Ectodermal cell (in vitro differentiated cells): ENCODE measurements around the gene TEX2.
"Not testable (repeated sequence)": the region's sequence is repeated elsewhere in the genome, so short reads cannot be mapped to it uniquely, and the experiment has no call there.

Experiments used
- H3K27ac ChIP-seq: 2 replicates; pipeline ENCODE4 v1.7.0; 2013; ENCODE audit warnings: mild to moderate bottlenecking, low read depth, low read length; ENCODE audit not compliant: insufficient read depth, poor library complexity, severe bottlenecking
- H3K27me3 ChIP-seq: 2 replicates; pipeline ENCODE4 v1.7.0; 2013; ENCODE audit warnings: mild to moderate bottlenecking, low read length; ENCODE audit not compliant: insufficient read depth, control insufficient read depth, poor library complexity, severe bottlenecking
- H3K36me3 ChIP-seq: one replicate; pipeline ENCODE4 v1.7.0; 2013; ENCODE audit warnings: low read length; ENCODE audit not compliant: control insufficient read depth, insufficient read depth
- H3K4me1 ChIP-seq: one replicate; pipeline ENCODE4 v1.7.0; 2013; ENCODE audit warnings: low read length; ENCODE audit not compliant: control insufficient read depth, insufficient read depth
- H3K4me3 ChIP-seq: 2 replicates; pipeline ENCODE4 v1.7.0; 2013; ENCODE audit warnings: low read depth, low read length, control low read depth; ENCODE audit not compliant: insufficient read depth
- H3K9me3 ChIP-seq: 2 replicates; pipeline ENCODE4 v1.7.0; 2013; ENCODE audit warnings: mild to moderate bottlenecking, low read length, moderate library complexity; ENCODE audit not compliant: control insufficient read depth
- WGBS, 2 experiments: methylation state at CpG; one replicate each; pipeline ENCODE4 v1.1.7; 2013; ENCODE audit warnings: missing lambda C conversion rate in 2 of 2; 5-methylcytosine and 5-hydroxymethylcytosine counted together

Gene TEX2

DNA sequence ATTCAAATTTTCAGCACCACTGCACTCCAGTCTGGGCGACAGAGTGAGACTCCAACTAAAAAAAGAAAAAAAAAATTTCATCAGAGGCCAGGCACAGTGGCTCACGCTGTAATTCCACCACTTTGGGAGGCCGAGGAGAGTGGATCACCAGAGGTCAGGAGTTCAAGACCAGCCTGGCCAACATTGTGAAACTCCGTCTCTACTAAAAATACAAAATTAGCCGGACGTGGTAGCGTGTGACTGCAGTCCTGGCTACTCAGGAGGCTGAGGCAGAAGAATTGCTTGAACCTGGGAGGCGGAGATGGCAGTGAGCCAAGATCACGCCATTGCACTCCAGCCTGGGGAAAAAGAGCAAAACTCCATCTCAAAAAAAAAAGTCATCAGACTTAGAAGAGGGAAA lies 77.5 kb downstream of the TEX2 start:
- H3K36me3 ChIP-seq, H3K4me3 ChIP-seq, H3K27me3 ChIP-seq, H3K27ac ChIP-seq, H3K9me3 ChIP-seq, H3K4me1 ChIP-seq: not testable (repeated sequence)
- 87 to 89% methylated on average over 9 of the region's 9 CpGs for WGBS, 2 experiments

DNA sequence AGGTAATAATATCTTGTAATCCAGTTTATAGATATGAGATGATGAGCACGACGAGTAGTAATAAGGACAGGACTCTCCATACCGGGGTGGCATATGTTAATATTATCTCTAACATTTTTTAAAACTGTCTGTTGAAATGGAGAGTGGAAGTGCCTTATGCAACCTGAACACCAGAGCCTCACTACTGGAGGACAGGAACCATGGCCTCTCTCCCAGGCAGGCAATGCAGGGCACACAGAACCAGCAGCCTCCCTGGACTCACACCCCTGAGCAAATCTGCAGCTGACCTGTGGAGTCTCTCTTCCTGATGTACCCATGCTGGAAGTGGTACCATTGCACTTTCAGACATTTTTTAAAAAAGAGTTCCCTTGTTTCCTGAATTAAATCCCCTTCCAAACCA lies 78.0 kb downstream of the TEX2 start:
- H3K4me1 ChIP-seq = no peaks in the 10 kb centered on the region
- H3K4me3 ChIP-seq = no peak overlapping the region
- no peaks in the 10 kb centered on the region for H3K9me3 ChIP-seq
- WGBS, 2 experiments = 100% methylated on average over 3 of the region's 3 CpGs; no CpG with 5 or more reads in 1 of the 2 experiments
- H3K27me3 ChIP-seq = no peaks in the 10 kb centered on the region
- H3K27ac ChIP-seq = no peak overlapping the region
- no peaks in the 10 kb centered on the region for H3K36me3 ChIP-seq

DNA sequence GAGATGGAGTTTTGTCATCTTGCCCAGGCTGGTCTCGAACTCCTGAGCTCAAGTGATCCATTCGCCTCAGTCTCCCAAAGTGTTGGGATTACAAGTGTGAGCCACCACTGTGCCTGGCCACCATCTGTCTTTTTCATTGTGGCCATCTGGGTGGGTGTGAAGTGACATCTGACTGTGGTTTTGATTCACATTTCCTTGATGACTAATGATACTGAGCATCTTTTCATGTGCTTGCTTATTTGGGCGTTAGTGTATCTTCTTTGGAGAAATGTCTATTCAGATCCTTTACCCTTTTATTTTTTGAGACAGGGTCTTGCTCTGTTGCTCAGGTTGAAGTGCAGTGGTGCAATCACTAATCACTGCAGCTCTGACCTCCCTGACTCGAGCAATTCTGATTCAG lies 79.2 kb downstream of the TEX2 start:
- WGBS, 2 experiments = 87 to 93% methylated on average over 4 of the region's 4 CpGs
- Histone ChIP-seq H3K27me3 (no peaks in the 10 kb centered on the region), H3K4me1 (no peaks in the 10 kb centered on the region), H3K9me3 (no peaks in the 10 kb centered on the region), H3K4me3 (no peak overlapping the region), H3K36me3 (no peaks in the 10 kb centered on the region), H3K27ac (no peak overlapping the region)

DNA sequence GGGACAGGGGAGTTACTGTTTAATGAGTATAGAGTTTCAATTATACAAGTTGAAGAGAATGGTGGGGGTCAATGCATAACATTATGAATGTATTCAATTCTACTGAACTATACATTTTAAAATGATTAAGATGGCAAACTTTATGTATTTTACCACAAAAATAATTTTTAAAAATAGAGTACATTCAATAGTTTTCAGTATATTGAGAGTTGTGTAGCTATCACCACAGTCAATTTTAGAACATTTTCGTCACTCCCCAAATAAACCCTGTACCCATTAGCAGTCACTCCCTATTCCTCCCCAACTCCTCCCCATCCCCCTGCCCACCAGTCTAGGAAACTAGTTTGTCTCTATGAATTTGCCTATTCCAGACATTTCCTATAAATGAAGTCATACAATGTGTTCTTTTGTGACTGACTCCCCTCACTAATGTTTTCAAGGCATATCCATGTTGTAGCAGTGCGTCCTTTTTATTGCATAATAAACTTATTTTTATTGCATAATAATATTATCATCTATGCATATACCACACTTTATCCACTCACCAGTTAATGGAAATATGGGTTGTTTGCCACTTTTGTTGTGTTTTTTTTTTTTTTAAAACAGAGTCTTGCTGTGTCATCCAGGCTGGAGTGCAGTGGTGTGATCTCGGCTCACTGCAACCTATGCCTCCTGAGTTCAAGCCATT lies 80.6 kb downstream of the TEX2 start:
- H3K36me3 ChIP-seq = no peaks in the 10 kb centered on the region
- no peak overlapping the region for H3K27ac ChIP-seq
- no peak overlapping the region for H3K4me3 ChIP-seq
- H3K4me1 ChIP-seq = no peaks in the 10 kb centered on the region
- no peaks in the 10 kb centered on the region for H3K27me3 ChIP-seq
- H3K9me3 ChIP-seq = no peaks in the 10 kb centered on the region
- 96 to 98% methylated on average over 2 of the region's 3 CpGs for WGBS, 2 experiments

DNA sequence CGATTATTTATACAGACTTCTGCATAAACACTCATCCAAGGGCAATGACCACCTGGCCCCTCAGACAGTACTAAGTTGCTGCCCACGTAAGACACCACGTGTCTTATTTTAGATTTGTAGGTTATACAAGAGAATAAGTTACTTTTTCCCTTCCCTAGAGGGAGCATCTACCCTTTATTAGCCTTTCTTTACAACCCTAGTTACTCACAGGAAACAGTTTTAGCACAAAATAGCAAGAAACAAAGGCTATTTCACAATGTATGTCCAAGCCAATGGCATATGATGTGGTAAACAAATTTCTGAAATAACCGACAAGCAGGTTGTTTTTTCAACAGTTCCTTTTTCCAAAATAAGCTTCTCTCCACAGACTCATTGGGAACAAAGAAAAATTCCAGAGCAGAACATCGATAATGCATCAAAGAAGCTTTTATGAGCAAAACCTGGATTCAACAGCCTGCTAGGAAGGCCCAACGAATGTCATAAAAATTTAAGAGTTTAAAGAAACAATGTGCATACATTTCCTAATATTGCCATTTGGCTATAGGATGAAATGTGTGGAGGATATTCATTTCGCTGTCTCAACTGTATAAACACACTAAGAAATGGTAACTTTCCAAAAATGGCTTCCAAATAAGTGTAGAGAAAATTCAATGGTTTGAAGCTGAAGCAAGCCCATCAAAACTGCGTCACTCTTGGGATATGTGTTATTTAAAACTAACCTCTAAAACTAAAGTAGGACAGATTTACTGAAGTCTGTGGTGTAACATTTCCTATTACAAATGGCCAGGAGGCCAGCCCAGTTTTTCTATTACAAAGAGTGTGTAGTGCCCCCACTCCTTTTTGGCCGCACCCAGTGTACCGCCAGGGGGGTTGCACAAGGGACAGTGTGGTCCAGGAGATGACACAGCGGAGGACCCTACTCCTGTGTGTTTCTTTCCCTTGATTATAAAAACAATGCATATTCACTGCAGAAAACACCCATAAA lies 82.7 kb downstream of the TEX2 start:
- Histone ChIP-seq H3K4me1 (no peaks in the 10 kb centered on the region), H3K9me3 (no peaks in the 10 kb centered on the region), H3K4me3 (no peak overlapping the region), H3K27me3 (no peaks in the 10 kb centered on the region), H3K27ac (no peak overlapping the region), H3K36me3 (no peaks in the 10 kb centered on the region)
- 93 to 97% methylated on average over 8 to 10 of the region's 11 CpGs for WGBS, 2 experiments

DNA sequence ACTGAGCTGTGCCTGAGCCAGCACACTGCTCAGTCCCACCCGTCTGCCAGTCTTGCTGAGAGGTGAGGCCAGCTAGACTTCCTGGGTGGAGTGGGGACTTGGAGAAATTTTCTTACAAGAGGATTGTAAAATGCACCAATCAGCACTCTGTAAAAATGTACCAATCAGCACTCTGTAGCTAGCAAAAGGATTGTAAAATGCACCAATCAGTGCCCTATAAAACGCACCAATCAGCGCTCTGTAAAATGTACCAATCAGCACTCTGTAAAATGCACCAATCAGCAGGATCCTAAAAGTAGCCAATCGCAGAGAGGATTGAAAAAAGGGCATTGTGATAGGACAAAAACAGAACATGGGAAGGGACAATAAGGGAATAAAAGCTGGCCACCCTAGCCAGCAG lies 84.0 kb downstream of the TEX2 start:
- not testable (repeated sequence) for H3K4me3 ChIP-seq, H3K9me3 ChIP-seq, H3K27me3 ChIP-seq, H3K27ac ChIP-seq, H3K4me1 ChIP-seq, H3K36me3 ChIP-seq
- WGBS, 2 experiments = 78 to 87% methylated on average over 4 of the region's 4 CpGs

DNA sequence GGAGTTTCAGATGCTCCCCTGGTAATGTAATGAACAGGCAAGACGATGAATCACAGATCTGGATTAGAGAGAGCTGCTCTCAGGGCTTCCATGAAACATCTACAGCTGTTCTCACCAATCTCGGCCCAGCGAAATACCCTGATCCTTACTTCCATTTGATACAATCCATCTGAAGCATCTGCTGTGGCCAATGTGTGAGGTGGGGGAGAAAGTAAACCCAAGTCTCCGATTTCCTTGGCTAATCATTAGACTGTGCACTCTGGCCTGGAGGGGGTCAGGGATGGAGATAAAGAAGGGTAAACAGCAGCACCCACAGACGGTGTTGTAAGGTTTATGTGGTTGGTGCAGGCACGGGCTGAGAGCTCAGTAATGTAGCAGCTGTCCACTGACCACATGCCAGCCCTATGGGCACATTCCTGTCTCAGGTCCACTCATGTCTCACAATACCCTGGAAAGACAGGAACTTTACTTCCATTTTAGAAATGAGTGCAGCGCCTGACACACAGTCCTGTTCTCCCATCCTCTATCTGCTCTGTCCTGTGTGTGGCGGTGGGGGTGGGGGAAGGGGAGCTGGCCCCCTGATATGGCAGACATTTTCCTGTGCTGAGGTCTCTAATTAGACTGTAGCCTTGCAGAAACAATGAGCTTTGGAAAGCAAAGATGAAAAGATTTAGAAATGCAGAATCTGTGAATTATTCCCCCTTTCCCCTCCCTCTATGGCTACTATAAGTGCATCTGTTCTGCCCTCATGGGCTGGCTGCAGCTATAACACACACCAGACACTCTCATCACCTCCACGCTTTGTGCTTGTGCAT lies 84.8 kb downstream of the TEX2 start:
- H3K4me1 ChIP-seq = peaks cover 9% of the 10 kb centered on the region
- 92 to 93% methylated on average over 9 of the region's 9 CpGs for WGBS, 2 experiments
- no peak overlapping the region for H3K27ac ChIP-seq

DNA sequence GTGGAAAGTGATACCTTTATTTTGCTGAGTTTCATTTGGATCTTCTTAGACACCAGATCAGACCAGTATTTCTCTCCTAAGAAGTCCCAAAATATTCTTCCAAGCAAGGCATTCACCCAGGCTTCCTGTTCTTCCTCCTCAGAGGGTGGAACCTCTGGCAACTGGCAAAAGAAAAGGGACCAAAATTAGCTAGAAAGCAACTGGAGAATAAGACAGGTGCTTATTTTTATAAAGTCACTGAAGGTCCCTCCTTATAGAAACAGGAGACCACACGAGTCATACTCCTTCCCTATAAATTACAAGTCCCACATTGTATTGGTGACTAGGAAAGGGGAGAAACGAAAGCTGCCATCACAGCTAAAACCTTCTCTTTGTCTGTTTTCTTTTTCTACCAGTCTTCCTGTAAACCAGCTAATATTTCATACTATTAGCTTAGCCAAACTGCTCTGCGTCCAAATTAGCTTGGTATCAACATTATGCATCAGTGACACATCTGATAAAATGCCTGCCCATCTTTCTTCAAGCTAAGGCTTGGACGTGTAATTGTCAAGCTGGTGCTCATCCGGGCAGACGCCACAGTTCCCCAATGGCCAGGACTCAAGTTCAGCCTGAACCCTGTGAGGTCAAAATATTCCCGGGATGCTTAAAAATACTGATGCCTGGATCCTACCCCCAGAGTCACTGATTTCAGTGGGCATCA lies 85.6 kb downstream of the TEX2 start:
- Histone ChIP-seq H3K4me1 (peaks cover 9% of the 10 kb centered on the region), H3K9me3 (no peaks in the 10 kb centered on the region), H3K27me3 (no peaks in the 10 kb centered on the region), H3K27ac (no peak overlapping the region), H3K36me3 (no peaks in the 10 kb centered on the region), H3K4me3 (no peak overlapping the region)
- WGBS, 2 experiments = 86 to 89% methylated on average over 7 of the region's 7 CpGs

More for the DNA sequence above, 84.8 kb downstream of the TEX2 start:
- Histone ChIP-seq H3K27me3 (no peaks in the 10 kb centered on the region), H3K36me3 (no peaks in the 10 kb centered on the region), H3K4me3 (no peak overlapping the region), H3K9me3 (no peaks in the 10 kb centered on the region)

DNA sequence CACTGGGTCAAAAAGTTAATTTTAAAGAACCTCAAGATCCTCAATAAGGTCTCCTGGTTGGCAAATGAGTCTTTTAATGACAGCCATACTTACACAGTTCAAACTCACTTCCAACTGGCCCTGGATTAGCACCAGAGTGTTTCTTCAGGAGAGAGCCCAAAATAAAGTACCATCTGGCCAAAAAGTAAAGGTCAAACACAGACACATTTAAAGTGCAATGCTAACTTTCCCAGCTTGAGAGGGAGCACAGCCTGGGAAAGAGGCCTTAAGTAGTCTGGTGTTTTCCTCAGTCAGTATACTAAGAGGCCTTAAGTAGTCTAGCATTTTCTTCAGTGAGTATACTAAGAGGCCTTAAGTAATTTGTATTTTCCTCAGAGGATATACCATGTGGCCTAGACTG lies 86.5 kb downstream of the TEX2 start:
- Histone ChIP-seq H3K27ac (no peak overlapping the region), H3K9me3 (no peaks in the 10 kb centered on the region), H3K4me1 (peaks cover 9% of the 10 kb centered on the region), H3K36me3 (no peaks in the 10 kb centered on the region), H3K4me3 (no peak overlapping the region), H3K27me3 (no peaks in the 10 kb centered on the region)
